Ovary (tissue), 9 donors: ENCODE data around the gene ARPC5L. TPM values are rescaled to one million over a fixed set of nuclear protein-coding genes. Genes with fewer than 3 reads are reported as not detected.

Source experiments
- DNase-seq, 5 donors: peaks; one replicate each; pipeline ENCODE4 v3.0.0-alpha.2; 2019 to 2020
- H3K27ac ChIP-seq, 2 donors: fragments of 200-600 bp; one replicate each; pipeline versions ENCODE4 v1.5.1 to v1.8.0; 2019 to 2022
- H3K27me3 ChIP-seq: fragments of 200-600 bp; one replicate; pipeline ENCODE4 v1.8.0; 2022
- H3K36me3 ChIP-seq: fragments of 200-600 bp; sonication (generic); one replicate; pipeline ENCODE4 v1.5.1; 2019
- H3K4me1 ChIP-seq: one replicate; pipeline ENCODE4 v1.8.1; 2013; ENCODE audit warnings: mild to moderate bottlenecking, moderate library complexity; ENCODE audit not compliant: insufficient read depth
- H3K4me3 ChIP-seq: fragments of 200-600 bp; sonication (generic); one replicate; pipeline ENCODE4 v1.5.1; 2017
- H3K9me3 ChIP-seq, 2 donors: fragments of 200-600 bp in 1 of 2; sonication (generic) in 1 of 2; one replicate each; pipeline versions ENCODE4 v1.5.1 to v1.8.1; 2013 to 2019; ENCODE audit warnings: mild to moderate bottlenecking in 1 of 2, moderate library complexity in 1 of 2
- EP300 ChIP-seq: sonication (generic); formaldehyde crosslinking; IDR thresholded peaks from one replicate; pipeline ENCODE4 v1.6.1; 2017; ENCODE audit warnings: antibody characterized with exemption
- POLR2A ChIP-seq: fragments of 450-650 bp; IDR thresholded peaks from one replicate; pipeline ENCODE4 v1.6.1; 2017; ENCODE audit warnings: antibody characterized with exemption, mild to moderate bottlenecking, moderate library complexity
- WGBS, 3 donors: extraction: QIAGEN DNeasy Blood & Tissue Kit in 1 of 3; methylation state at CpG; one replicate each; pipeline versions ENCODE4 v1.1.5 to v1.1.7; 2013 to 2017; 5-methylcytosine and 5-hydroxymethylcytosine counted together
- intact Hi-C, 4 donors: fragments of 100-400 bp; cut with DNase I; formaldehyde crosslinking; loops; one replicate each; pipeline versions ENCODE4 v1.11.0 to v1.15.1; 2022 to 2023
- polyA plus RNA-seq, 2 donors: library from polyadenylated mRNA; stranded (reverse); fragments of 200-250 nt in 1 of 2; fragments of 350-450 nt in 1 of 2; fragmentation: Illumina TruSeq in 1 of 2; extraction: RNeasy Lipid Tissue Mini Kit (QIAGEN cat#74804) in 1 of 2; gene quantifications; one replicate each; pipeline ENCODE4 v1.2.3, GENCODE V29; 2013 to 2014
- total RNA-seq, 7 donors: library from RNA; depleted of rRNA in 2 of 7; stranded (reverse); fragments of >200 nt in 2 of 7; fragmentation: NEBNext Ultra II Directional in 3 of 7; extraction: Animal tissue kit (Norgen Biotek cat#: 25700) in 3 of 7; gene quantifications; one replicate each; pipeline versions ENCODE4 v1.1.0 to v1.2.4, GENCODE V29; 2016 to 2023
- TF ChIP-seq, protein P1 (sequence below), 3 donors: fragments of 450-650 bp in 2 of 3; fragments of 200-600 bp in 1 of 3; IDR thresholded peaks; one replicate each; pipeline versions ENCODE4 v1.5.1 to v1.8.0; 2016 to 2022; ENCODE audit warnings: antibody characterized with exemption in 3 of 3, mild to moderate bottlenecking in 1 of 3
- donor health status: DM: no; HTN: no; CAD: no; lungs with moderate emphysema.
- donor health status: DM: no; HTN: no; CAD: no.
- donor health status: Bipolar disorder and iron deficiency.
- donor health status: DM: yes; HTN: yes; CAD: no.
- donor health status: DM: no; HTN: no; CAD: no.
- donor health status: DM: yes; HTN: yes; CAD: no.

The ARPC5L gene
- total and polyA plus RNA-seq, 9 donors: 8.5 to 27.0 (median 16.6) TPM

DNA sequence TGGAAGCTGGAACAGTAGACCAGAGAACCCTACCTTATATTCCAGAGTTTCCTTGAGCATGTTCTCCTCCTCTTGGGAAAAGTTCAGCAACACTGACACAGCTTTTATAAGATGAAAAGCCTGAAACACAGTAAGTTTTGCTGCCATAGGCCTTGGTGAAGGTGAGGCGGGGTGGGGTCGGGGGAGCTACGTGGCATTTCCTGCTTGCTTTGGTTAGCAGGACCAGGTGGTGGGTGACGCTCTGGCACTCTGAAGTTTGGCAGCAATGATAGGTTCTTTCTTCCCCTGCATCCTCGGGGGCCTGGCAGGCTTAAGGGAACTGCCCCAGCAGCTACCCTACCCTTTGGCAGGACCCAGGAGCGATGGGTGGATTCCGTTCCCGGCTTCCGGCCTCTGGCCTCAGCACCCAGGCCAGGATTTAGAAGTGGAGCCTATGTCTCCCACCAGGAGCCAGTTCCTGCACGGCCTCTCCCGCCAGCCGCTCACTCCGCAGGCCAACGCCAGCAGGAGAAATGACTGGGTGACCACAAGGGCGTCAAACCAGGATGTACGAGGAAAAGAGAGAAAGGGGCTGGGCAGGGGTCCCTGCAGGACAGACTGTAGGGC lies 19.3 kb downstream of the ARPC5L start:
- Histone ChIP-seq H3K4me1 (peaks cover 2% of the 10 kb centered on the region), H3K9me3 (no peaks in the 10 kb centered on the region), H3K4me3 (no peak overlapping the region), H3K27ac (no peak overlapping the region), H3K27me3 (no peaks in the 10 kb centered on the region), H3K36me3 (no peaks in the 10 kb centered on the region)
- TF ChIP-seq, protein P1, sequence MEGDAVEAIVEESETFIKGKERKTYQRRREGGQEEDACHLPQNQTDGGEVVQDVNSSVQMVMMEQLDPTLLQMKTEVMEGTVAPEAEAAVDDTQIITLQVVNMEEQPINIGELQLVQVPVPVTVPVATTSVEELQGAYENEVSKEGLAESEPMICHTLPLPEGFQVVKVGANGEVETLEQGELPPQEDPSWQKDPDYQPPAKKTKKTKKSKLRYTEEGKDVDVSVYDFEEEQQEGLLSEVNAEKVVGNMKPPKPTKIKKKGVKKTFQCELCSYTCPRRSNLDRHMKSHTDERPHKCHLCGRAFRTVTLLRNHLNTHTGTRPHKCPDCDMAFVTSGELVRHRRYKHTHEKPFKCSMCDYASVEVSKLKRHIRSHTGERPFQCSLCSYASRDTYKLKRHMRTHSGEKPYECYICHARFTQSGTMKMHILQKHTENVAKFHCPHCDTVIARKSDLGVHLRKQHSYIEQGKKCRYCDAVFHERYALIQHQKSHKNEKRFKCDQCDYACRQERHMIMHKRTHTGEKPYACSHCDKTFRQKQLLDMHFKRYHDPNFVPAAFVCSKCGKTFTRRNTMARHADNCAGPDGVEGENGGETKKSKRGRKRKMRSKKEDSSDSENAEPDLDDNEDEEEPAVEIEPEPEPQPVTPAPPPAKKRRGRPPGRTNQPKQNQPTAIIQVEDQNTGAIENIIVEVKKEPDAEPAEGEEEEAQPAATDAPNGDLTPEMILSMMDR (IDR thresholded peaks at IDR 0.05): no peak
- TF ChIP-seq POLR2A: no peak
- intact Hi-C loops: no loop called here
- WGBS, 3 donors: 94 to 97% (median 94%) methylated on average over 15 to 16 of the region's 16 CpGs
- no peak for DNase-seq

DNA sequence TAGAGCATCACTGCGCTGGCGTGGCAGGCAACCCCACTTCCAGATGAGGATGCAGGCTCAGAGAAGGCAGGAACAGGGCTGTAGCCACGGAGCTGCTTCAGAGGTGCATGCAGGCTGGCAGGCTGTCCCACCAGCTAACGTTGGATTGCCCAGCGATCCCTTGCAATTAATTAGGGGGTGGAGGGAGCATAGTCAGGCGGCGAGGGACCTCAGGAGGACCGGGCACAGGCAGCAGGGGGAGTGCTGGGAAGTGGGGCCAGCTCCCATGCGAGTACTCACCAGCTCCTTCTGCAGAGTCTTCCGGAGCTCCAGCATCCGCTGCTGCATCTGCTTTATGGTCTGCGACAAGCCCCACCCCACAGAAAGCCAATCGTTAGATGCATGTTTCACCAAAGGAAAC lies 20.3 kb downstream of the ARPC5L start:
- H3K4me1 ChIP-seq: peaks cover 2% of the 10 kb centered on the region
- no peaks in the 10 kb centered on the region for H3K36me3 ChIP-seq
- no peaks in the 10 kb centered on the region for H3K9me3 ChIP-seq
- WGBS, 3 donors: 78 to 80% (median 78%) methylated on average over 11 to 13 of the region's 13 CpGs
- intact Hi-C loops: no loop called here
- no peak overlapping the region for H3K27ac ChIP-seq
- no peak overlapping the region for H3K4me3 ChIP-seq
- TF ChIP-seq EP300 (no peak), POLR2A (no peak)
- TF ChIP-seq, protein P1 (IDR thresholded peaks at IDR 0.05): no peak
- no peaks in the 10 kb centered on the region for H3K27me3 ChIP-seq
- DNase-seq: no peak

- Histone ChIP-seq H3K4me3 (no peak overlapping the region), H3K4me1 (no peaks in the 10 kb centered on the region), H3K27me3 (no peaks in the 10 kb centered on the region), H3K9me3 (no peaks in the 10 kb centered on the region), H3K27ac (no peak overlapping the region), H3K36me3 (no peaks in the 10 kb centered on the region)
- intact Hi-C loops: no loop called here
- no peak for DNase-seq
- 58 to 77% (median 69%) methylated on average over 4 of the region's 4 CpGs for WGBS, 3 donors
- no peak for TF ChIP-seq POLR2A
- TF ChIP-seq, protein P1 (IDR thresholded peaks at IDR 0.05): no peak
- TF ChIP-seq EP300: no peak
These were observed 22.4 kb downstream of the ARPC5L start for GRCh38 chr9:124884376-124884775.

- H3K36me3 ChIP-seq: no peaks in the 10 kb centered on the region
These were observed 23.6 kb downstream of the ARPC5L start for GRCh38 chr9:124885551-124885950.

More at GRCh38 chr9:124885551-124885950, 23.6 kb downstream of the ARPC5L start:
- intact Hi-C loops: no loop called here
- no peak overlapping the region for H3K27ac ChIP-seq
- H3K4me3 ChIP-seq: no peak overlapping the region
- DNase-seq: no peak
- no peaks in the 10 kb centered on the region for H3K27me3 ChIP-seq
- TF ChIP-seq, protein P1 (IDR thresholded peaks at IDR 0.05): no peak
- TF ChIP-seq EP300: no peak
- no peak for TF ChIP-seq POLR2A
- WGBS, 3 donors: 89 to 93% (median 92%) methylated on average over 4 of the region's 4 CpGs
- H3K9me3 ChIP-seq: no peaks in the 10 kb centered on the region
- H3K4me1 ChIP-seq: no peaks in the 10 kb centered on the region
